Astrocyte (in vitro differentiated cells and primary cell): Measurements from ENCODE around the gene PRR5L. TPM values are rescaled to one million over a fixed set of nuclear protein-coding genes. Genes with fewer than 3 reads are reported as not detected.

Experiments
- DNase-seq: peaks from one replicate; pipeline ENCODE4 v3.0.0-alpha.2; 2010; ENCODE audit warnings: low read depth
- FAIRE-seq: peaks from 2 replicates; lab custom pipeline; 2011; peaks lifted over from hg19 to GRCh38; lab: Jason Lieb, UNC
- H2AFZ ChIP-seq: 2 replicates; pipeline ENCODE4 v1.6.0; 2012; ENCODE audit warnings: low read depth, low read length, inconsistent platforms
- H3K27ac ChIP-seq: 2 replicates; pipeline ENCODE4 v1.5.1; 2011; ENCODE audit warnings: low read depth, low read length, inconsistent platforms
- H3K27me3 ChIP-seq: 2 replicates; pipeline ENCODE4 v1.6.0; 2011; ENCODE audit warnings: low read length, inconsistent platforms; ENCODE audit not compliant: insufficient read depth
- H3K36me3 ChIP-seq: 2 replicates; pipeline ENCODE4 v1.5.1; 2011; ENCODE audit warnings: low read length, inconsistent platforms; ENCODE audit not compliant: insufficient read depth
- H3K4me1 ChIP-seq: 2 replicates; pipeline ENCODE4 v1.5.1; 2011; ENCODE audit warnings: low read length, inconsistent platforms; ENCODE audit not compliant: insufficient read depth
- H3K4me2 ChIP-seq: 2 replicates; pipeline ENCODE4 v1.6.0; 2012; ENCODE audit warnings: low read length, inconsistent platforms
- H3K4me3 ChIP-seq: 2 replicates; pipeline ENCODE4 v1.5.1; 2011; ENCODE audit warnings: low read depth, mild to moderate bottlenecking, low read length, inconsistent platforms; ENCODE audit not compliant: insufficient read depth
- H3K79me2 ChIP-seq: 2 replicates; pipeline ENCODE4 v1.6.0; 2012; ENCODE audit warnings: mild to moderate bottlenecking, low read length, inconsistent platforms; ENCODE audit not compliant: insufficient read depth
- H3K9ac ChIP-seq: 2 replicates; pipeline ENCODE4 v1.6.0; 2012; ENCODE audit warnings: mild to moderate bottlenecking, low read length, inconsistent platforms
- H3K9me3 ChIP-seq: 2 replicates; pipeline ENCODE4 v1.5.1; 2012; ENCODE audit warnings: low read depth, mild to moderate bottlenecking, low read length, inconsistent platforms; ENCODE audit not compliant: insufficient read depth
- H4K20me1 ChIP-seq: 2 replicates; pipeline ENCODE4 v1.6.0; 2012; ENCODE audit warnings: low read length, inconsistent platforms; ENCODE audit not compliant: insufficient read depth
- H3K27ac Mint-ChIP-seq: one replicate; pipeline ENCODE4 v1.8.0; 2021; ENCODE audit warnings: mild to moderate bottlenecking, mixed read lengths; ENCODE audit not compliant: unreplicated experiment
- H3K27me3 Mint-ChIP-seq: one replicate; pipeline ENCODE4 v1.8.0; 2021; ENCODE audit warnings: low read depth, mixed read lengths; ENCODE audit not compliant: unreplicated experiment
- H3K36me3 Mint-ChIP-seq: one replicate; pipeline ENCODE4 v1.8.0; 2021; ENCODE audit warnings: low read depth, mixed read lengths; ENCODE audit not compliant: unreplicated experiment
- H3K4me1 Mint-ChIP-seq: one replicate; pipeline ENCODE4 v1.8.0; 2021; ENCODE audit warnings: low read depth, mixed read lengths; ENCODE audit not compliant: unreplicated experiment
- H3K4me3 Mint-ChIP-seq: one replicate; pipeline ENCODE4 v1.8.0; 2021; ENCODE audit warnings: mild to moderate bottlenecking, moderate library complexity, mixed read lengths; ENCODE audit not compliant: unreplicated experiment
- H3K9me3 Mint-ChIP-seq: one replicate; pipeline ENCODE4 v1.8.0; 2021; ENCODE audit warnings: mild to moderate bottlenecking, mixed read lengths; ENCODE audit not compliant: unreplicated experiment
- EZH2 ChIP-seq: IDR thresholded peaks from 2 replicates; pipeline ENCODE4 v1.6.1; 2012; ENCODE audit warnings: mild to moderate bottlenecking, low read length, inconsistent platforms; ENCODE audit not compliant: insufficient read depth
- total RNA-seq: library from RNA; stranded (reverse); gene quantifications from 2 replicates; pipeline ENCODE4 v1.2.1, GENCODE V29; 2021
- TF ChIP-seq, protein P1 (sequence below): IDR thresholded peaks from 2 replicates; pipeline ENCODE4 v1.5.1; 2011; ENCODE audit warnings: low read depth, mild to moderate bottlenecking, inconsistent platforms, low read length, moderate library complexity; ENCODE audit not compliant: insufficient read depth

Gene PRR5L
- total RNA-seq, 1 donor from 2014 or later: 55.6 TPM

- DNase-seq (no peak), FAIRE-seq (no peak)
- peaks cover 49% of the 10 kb centered on the region for H4K20me1 ChIP-seq
- no peak overlapping the region for H3K4me3 ChIP-seq
- Mint-ChIP-seq H3K27ac (no peak overlapping the region), H3K4me1 (peaks cover 14% of the 10 kb centered on the region), H3K27me3 (no peaks in the 10 kb centered on the region), H3K9me3 (peaks cover 2% of the 10 kb centered on the region), H3K36me3 (peaks cover 4% of the 10 kb centered on the region), H3K4me3 (no peak overlapping the region)
- H3K79me2 ChIP-seq: peaks cover 50% of the 10 kb centered on the region
- H3K36me3 ChIP-seq: no peaks in the 10 kb centered on the region
- peaks cover 5% of the 10 kb centered on the region for H3K4me1 ChIP-seq
- H3K9ac ChIP-seq: no peak overlapping the region
- H3K27me3 ChIP-seq: no peaks in the 10 kb centered on the region
- H3K9me3 ChIP-seq: no peaks in the 10 kb centered on the region
- no peak overlapping the region for H3K27ac ChIP-seq
- H2AFZ ChIP-seq: no peak overlapping the region
- TF ChIP-seq, protein P1, sequence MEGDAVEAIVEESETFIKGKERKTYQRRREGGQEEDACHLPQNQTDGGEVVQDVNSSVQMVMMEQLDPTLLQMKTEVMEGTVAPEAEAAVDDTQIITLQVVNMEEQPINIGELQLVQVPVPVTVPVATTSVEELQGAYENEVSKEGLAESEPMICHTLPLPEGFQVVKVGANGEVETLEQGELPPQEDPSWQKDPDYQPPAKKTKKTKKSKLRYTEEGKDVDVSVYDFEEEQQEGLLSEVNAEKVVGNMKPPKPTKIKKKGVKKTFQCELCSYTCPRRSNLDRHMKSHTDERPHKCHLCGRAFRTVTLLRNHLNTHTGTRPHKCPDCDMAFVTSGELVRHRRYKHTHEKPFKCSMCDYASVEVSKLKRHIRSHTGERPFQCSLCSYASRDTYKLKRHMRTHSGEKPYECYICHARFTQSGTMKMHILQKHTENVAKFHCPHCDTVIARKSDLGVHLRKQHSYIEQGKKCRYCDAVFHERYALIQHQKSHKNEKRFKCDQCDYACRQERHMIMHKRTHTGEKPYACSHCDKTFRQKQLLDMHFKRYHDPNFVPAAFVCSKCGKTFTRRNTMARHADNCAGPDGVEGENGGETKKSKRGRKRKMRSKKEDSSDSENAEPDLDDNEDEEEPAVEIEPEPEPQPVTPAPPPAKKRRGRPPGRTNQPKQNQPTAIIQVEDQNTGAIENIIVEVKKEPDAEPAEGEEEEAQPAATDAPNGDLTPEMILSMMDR: no peak
- no peak for TF ChIP-seq EZH2
- H3K4me2 ChIP-seq: no peak overlapping the region
Measured at GRCh38 chr11:36281850-36282249, 14.2 kb upstream of the PRR5L start.

- Mint-ChIP-seq H3K4me3 (no peak overlapping the region), H3K27me3 (no peaks in the 10 kb centered on the region), H3K4me1 (peaks cover 17% of the 10 kb centered on the region), H3K27ac (no peak overlapping the region), H3K9me3 (peaks cover 2% of the 10 kb centered on the region), H3K36me3 (peaks cover 3% of the 10 kb centered on the region)
- H3K4me2 ChIP-seq: no peak overlapping the region
- no peak for TF ChIP-seq EZH2
- TF ChIP-seq, protein P1: no peak
- H3K4me1 ChIP-seq: peaks cover 5% of the 10 kb centered on the region
- DNase-seq (no peak), FAIRE-seq (no peak)
- H4K20me1 ChIP-seq: peaks cover 49% of the 10 kb centered on the region
- H3K27me3 ChIP-seq: no peaks in the 10 kb centered on the region
- H3K27ac ChIP-seq: no peak overlapping the region
- H3K79me2 ChIP-seq: peaks cover 55% of the 10 kb centered on the region
- no peaks in the 10 kb centered on the region for H3K36me3 ChIP-seq
- no peaks in the 10 kb centered on the region for H3K9me3 ChIP-seq
- no peak overlapping the region for H2AFZ ChIP-seq
- H3K9ac ChIP-seq: no peak overlapping the region
- H3K4me3 ChIP-seq: no peak overlapping the region
Measured at GRCh38 chr11:36282926-36283325, 13.2 kb upstream of the PRR5L start.

GRCh38 chr11:36288442-36289225 lies 7.5 kb upstream of the PRR5L start:
- TF ChIP-seq EZH2: no peak
- TF ChIP-seq, protein P1: no peak
- peak overlapping the region; percentile 99 for H3K4me3 ChIP-seq
- peak overlapping the region; percentile 60 for H3K27ac ChIP-seq
- no peaks in the 10 kb centered on the region for H3K4me1 ChIP-seq
- Mint-ChIP-seq H3K4me3 (peak overlapping the region; percentile 97), H3K9me3 (no peaks in the 10 kb centered on the region), H3K36me3 (no peaks in the 10 kb centered on the region), H3K27ac (peak overlapping the region; percentile 93), H3K27me3 (no peaks in the 10 kb centered on the region), H3K4me1 (peaks cover 11% of the 10 kb centered on the region)
- H3K9me3 ChIP-seq: no peaks in the 10 kb centered on the region
- H3K27me3 ChIP-seq: no peaks in the 10 kb centered on the region
- FAIRE-seq (no peak), DNase-seq (no peak)
- H3K79me2 ChIP-seq: peaks cover 38% of the 10 kb centered on the region
- H3K36me3 ChIP-seq: no peaks in the 10 kb centered on the region
- peak overlapping the region; percentile 96 for H2AFZ ChIP-seq
- H3K9ac ChIP-seq: peak overlapping the region; percentile 88
- H4K20me1 ChIP-seq: peaks cover 10% of the 10 kb centered on the region
- peak overlapping the region; percentile 92 for H3K4me2 ChIP-seq
